GM12873 (cell line): Measurements from ENCODE around the gene KDM4B.

Experiments used
- CTCF ChIP-seq: IDR thresholded peaks from 2 replicates; pipeline ENCODE4 v1.5.1; 2012; ENCODE audit warnings: low read depth, mild to moderate bottlenecking, moderate library complexity, low read length, control low read depth; ENCODE audit not compliant: insufficient read depth; ENCODE audit errors: missing control alignments

Gene KDM4B

GRCh38 chr19:4991996-4992698 is 23.2 kb downstream of the KDM4B start:
- TF ChIP-seq CTCF: no peak

GRCh38 chr19:4993683-4994082 is 24.8 kb downstream of the KDM4B start:
- TF ChIP-seq CTCF: no peak

GRCh38 chr19:4996701-4997100 is 27.8 kb downstream of the KDM4B start:
- TF ChIP-seq CTCF: no peak

GRCh38 chr19:4997297-4997696 is 28.4 kb downstream of the KDM4B start:
- TF ChIP-seq CTCF: no peak

- no peak for TF ChIP-seq CTCF
Measured at GRCh38 chr19:5000120-5000611, 31.3 kb downstream of the KDM4B start.

GRCh38 chr19:5001615-5002014 is 32.7 kb downstream of the KDM4B start:
- peak; percentile 75 for TF ChIP-seq CTCF

- no peak for TF ChIP-seq CTCF
Measured at GRCh38 chr19:5002143-5002542, 33.2 kb downstream of the KDM4B start.
